HG03469 (cell line): ENCODE results near the gene FOXN3.

Experiments used
- ATAC-seq: cut with Tn5 transposase; IDR thresholded peaks from one replicate; pipeline ENCODE4 v1.9.1; 2021; ENCODE audit warnings: mild to moderate bottlenecking, moderate library complexity, moderate number of reproducible peaks; ENCODE audit not compliant: unreplicated experiment

The FOXN3 gene

GRCh38 chr14:89435492-89435891 lies 18.5 kb upstream of the FOXN3 start:
- no peak for ATAC-seq

GRCh38 chr14:89432226-89432625 lies 15.2 kb upstream of the FOXN3 start:
- no peak for ATAC-seq

DNA sequence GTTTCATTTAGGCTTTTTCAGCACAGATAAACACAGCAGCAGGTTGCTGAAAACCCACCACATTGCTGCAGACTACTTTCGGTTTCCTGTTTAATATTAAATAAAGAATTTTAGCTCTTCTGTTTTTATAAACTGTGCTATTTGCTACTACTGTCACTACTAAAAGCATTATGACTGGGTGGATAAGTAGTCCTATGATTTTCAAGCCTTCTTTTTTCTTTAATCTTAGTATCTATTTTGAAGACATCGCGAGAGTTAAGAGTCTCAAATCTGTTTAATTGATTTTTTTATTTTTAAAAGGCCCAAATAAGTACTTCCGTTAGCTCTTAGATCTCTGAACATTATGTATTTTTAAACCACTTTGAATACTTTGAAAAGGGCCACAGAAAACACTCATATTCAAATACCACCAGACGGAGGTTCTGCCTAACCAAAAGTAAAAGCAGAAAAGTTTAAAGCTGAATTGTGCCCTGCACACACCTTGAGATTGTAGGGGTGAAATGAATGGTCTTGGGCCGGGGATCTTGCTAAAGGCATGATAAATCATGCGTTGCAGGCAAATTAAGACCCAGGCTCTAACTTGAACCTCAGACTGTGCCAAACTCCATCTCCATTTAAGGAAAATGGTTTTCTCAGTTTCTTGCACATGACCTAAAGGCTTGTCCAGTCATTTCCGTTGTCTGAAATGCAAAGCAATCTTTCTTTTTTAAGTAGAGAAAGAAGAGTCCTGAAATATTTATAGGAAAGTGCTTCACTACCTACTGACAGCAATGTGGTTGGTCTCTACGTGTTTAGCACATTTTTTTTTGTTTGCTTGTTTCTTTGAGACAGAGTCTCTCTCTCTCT lies 13.6 kb upstream of the FOXN3 start:
- ATAC-seq, result peak; percentile 81

- no peak for ATAC-seq
Measured at GRCh38 chr14:89429199-89430181, 12.5 kb upstream of the FOXN3 start.

DNA sequence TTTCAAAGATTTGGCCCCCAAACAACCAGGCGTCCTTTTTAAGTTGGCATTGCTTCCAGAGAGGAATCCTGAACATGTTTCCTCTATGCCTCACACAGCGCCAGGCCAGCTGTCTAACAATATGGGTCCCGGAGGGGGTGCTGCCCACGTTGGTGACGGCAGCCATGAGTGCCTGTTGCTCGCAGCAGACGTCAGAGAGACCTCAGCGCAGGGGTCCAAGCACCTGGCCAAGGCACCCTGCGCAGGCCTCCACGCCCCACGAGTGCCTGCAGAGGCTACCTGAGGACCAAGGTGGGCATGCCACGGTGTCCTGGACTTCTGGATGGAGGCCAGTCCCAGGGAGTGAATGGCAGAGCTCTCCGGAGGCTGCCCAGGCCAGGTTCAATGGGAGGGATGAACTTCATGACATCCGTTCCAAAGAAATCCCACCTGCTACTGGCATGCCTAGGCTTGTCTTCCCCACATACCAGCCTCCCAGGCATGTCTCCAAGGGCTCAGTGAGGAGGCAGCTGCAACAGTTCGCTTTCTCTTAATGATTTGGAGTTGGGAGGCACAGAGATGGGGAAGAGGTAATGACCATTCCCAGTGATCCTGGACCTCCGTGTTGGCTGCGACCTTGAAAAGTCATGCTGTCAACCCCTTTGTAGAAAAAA lies 11.6 kb upstream of the FOXN3 start:
- ATAC-seq, result no peak

DNA sequence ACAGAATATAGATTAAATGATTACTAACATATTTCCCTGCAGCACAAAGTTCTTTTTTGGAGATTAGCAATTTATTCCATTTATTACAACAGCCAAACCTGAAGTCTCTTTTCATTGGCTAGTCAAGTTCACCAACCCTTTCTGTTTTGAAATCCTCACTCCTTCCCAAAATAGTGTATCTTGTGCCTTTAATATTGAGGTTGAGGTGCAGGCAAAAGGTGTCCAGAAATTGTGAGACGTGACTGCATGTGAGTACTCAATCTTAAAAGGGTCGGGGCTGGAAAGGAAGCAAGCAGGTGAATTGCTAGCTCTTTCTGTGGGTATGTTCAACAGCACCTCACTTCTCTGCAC lies 11.1 kb upstream of the FOXN3 start:
- ATAC-seq, result no peak

- no peak for ATAC-seq
Measured at GRCh38 chr14:89427426-89428172, 10.6 kb upstream of the FOXN3 start.

- peak; percentile 19 for ATAC-seq
Measured at GRCh38 chr14:89425931-89426330, 8.9 kb upstream of the FOXN3 start.

DNA sequence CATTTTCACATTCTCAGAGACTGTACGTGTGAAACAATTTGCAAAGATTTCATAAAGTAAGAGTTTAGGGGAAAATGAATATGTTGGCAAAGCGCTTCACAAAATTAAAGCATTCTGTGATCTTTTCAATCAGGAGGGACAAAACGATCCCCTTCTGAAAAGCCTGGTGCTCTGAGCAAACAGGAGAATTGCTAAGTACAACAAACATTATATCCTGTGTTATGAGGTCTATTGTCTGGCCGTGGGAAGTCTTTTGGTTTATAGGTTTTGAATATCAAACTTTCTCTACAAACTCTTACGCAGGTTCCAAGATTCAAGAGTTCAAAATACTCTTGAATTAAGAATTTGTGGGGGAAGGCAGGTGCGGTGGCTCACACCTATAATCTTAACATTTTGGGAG lies 7.2 kb upstream of the FOXN3 start:
- no peak for ATAC-seq

DNA sequence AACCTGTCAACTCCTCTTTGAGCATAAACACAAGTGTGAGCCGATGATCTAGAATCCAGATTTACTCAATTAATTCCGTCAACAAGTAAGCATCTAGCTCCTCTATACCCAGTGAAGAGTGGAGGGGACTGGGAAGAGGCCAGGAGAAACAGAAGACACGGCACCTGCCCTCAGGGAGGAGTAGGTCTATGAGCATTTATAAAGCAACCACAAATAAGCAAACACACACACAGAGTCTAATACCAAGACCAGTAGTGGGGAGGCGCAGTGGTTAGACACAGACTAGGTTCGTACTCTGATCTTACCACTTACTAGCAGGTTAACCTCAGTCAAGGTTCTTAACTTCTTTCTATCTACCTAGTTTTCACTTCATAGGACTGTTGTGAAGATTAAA lies 5.9 kb upstream of the FOXN3 start:
- ATAC-seq, result no peak

DNA sequence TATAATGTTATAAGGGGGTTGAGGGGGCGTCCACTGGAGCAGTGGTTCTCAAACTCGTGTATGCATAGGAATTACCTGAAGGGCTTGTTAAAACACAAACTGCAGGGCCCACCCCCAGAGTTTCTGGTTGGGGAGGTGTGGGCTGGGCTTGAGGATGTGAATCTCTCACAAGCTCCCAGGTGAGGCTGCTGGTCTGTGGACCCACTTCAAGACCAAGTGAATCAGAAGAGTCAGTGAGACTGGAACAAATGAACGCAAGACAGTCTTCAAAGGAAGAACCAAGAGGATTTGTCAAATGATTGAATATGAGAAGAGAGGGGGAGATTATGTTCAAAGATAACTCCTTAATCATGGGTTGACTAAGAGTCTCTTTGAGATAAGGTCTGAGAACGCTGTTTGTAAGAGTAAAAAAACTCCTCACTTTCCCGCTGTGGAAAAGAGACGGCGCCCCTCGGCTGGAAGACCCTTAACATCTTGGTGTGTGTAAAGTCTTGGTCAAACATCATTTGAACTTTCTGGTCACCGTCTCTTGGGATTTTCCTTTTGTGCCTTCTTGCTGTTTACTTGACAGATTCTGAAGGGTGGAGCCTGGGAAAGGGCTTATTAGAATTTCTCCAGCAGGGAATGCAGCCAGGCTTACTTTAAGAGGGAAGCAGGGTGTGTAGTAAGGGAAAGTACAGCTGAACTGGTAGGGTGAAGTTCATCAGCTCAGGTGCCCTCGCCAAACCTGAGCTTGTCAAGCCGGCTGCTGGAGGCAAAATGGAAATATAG lies 5.3 kb upstream of the FOXN3 start:
- ATAC-seq, result no peak

DNA sequence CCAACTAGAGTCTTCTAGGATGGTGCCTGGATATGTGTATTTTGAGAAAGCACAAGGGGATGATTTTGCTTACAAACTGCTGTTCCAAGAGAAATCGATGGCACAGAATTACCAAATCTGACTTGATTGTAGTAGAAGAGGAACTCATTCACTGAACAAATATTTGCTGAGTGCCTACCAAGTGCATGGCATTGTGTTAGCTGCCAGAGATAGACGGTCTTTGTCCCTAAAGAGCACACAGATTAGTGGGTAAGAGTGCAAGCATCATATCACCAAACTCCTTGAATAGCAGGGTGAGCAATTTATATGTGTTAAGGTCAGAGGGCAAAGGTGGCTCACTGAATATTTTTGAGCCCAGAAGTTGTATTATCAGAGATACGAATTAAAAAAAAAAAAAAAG lies 3.5 kb upstream of the FOXN3 start:
- ATAC-seq, result no peak

DNA sequence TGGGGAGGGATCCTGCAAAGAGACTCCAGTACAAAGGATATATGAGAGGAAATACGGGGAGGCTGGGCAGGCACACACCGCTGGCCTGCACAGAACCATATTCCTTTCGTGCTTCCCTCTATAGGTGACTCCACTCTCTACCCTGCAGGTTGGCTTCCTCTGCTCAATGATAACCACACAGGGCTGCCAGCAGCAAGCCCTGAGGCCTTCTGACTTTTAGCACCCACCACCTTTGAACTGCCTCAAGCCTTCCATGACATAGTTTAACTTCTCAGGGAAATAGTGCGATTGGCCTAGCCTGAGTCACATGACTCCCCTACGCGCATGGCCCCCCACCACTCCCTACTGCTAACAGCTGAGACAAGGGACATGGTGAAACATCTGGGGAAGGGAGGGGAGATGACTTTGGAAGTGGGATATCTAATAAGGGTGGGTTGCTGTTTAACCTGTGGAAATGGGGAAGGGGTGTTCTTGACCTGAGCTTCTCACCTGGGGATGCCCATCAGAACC lies 3.0 kb upstream of the FOXN3 start:
- no peak for ATAC-seq

- ATAC-seq, result no peak
Measured at GRCh38 chr14:89418976-89419375, 1.9 kb upstream of the FOXN3 start.

DNA sequence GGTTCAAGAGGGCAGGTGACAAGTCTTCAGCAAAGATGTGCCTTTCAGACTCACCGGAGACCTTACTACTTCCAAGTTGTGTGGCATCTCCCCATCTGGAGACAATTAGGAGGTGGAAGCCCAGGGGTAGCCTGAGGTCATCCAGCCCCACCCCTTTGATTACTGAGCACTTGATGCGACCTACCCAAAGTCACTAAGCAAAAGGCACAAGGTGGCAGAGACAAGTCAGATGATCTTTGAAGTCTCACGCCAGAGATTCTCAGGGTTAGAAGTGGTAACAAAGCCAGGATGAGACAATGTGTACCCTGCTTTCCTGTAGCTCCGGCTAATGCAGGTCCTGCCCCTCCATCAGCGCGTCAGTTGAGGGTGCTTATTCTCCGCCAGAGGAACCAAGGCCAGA lies 1.4 kb upstream of the FOXN3 start:
- no peak for ATAC-seq

DNA sequence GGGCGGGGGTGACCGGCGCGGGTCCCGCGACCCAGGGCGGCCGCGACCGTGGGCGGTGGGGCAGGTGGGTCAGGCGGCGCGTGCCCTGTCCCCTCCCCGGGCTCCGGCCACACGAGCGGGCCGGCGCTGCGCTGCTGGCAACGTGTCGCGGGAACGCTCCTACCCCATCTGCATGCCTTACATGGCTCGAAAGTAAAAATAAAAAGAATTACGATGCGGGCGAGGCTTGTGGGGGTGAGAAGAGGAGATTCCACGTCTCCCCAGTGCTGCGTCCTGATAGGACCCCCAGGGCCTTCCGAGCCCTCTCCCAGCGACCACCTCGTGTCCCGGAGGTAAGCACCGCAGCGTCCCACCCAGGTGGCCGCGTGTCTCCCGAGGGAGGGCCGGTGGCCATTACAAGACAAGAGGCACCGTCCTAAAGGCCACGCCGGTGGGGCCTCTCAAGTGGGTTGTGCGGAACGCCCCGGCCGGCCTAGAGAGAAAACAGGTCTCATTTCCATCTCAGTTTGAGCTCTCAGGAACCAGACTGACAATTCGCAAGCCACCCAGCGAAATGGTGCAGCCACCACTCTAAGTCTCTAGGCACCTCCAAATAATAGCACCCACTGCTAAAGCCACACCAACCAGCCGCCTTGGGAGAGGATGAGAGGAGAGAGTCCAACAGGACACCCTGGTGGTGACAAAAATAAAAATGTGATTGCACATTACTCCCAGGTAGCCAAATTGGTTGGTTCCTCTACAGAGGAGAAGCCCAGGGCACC lies 612 bp upstream of the FOXN3 start:
- ATAC-seq, result peak; percentile 37

- ATAC-seq, result peak; percentile 91
Measured at GRCh38 chr14:89416002-89416995, 734 bp downstream of the FOXN3 start.

GRCh38 chr14:89415159-89415558 lies 1.9 kb downstream of the FOXN3 start:
- ATAC-seq, result no peak
